IgD-negative memory B cell (primary cell): ENCODE measurements around the gene WNT8A. TPM values are rescaled to one million over a fixed set of nuclear protein-coding genes. Genes with fewer than 3 reads are reported as not detected.

ENCODE experiments used
- polyA plus RNA-seq: library from polyadenylated mRNA; unstranded; fragments of 300-500 nt; fragmentation: Illumina TruSeq; gene quantifications from one replicate; pipeline ENCODE4 v1.2.3, GENCODE V29; 2021

WNT8A gene
- polyA plus RNA-seq, 1 donor from 2014 or later = not detected

Other genes starting within 250 kb of the WNT8A start
- gene MYOT, start 216.2 kb upstream of the WNT8A start, polyA plus RNA-seq = 0.94 TPM
- 0.46 TPM for gene PKD2L2, start 194.6 kb upstream of the WNT8A start, polyA plus RNA-seq
- 34.2 TPM for gene FAM13B, start 51.0 kb upstream of the WNT8A start, polyA plus RNA-seq
- not detected for gene NME5, start 55.4 kb downstream of the WNT8A start, polyA plus RNA-seq
- gene BRD8, start 94.6 kb downstream of the WNT8A start, polyA plus RNA-seq = 27.3 TPM
- not detected for gene KIF20A, start 95.1 kb downstream of the WNT8A start, polyA plus RNA-seq
- gene CDC23, start 129.3 kb downstream of the WNT8A start, polyA plus RNA-seq = 16.1 TPM
- gene GFRA3, start 190.6 kb downstream of the WNT8A start, polyA plus RNA-seq = not detected
- gene CDC25C, start 247.8 kb downstream of the WNT8A start, polyA plus RNA-seq = not detected